ENCODE data around the gene GTF2A1L. TPM values are rescaled to one million over a fixed set of nuclear protein-coding genes. Genes with fewer than 3 reads are reported as not detected.
"Not testable (repeated sequence)": the region's sequence is repeated elsewhere in the genome, so short reads cannot be mapped to it uniquely, and the experiment has no call there.

Gene GTF2A1L
- total RNA-seq, 1 donor from 2014 or later, result 3.7 TPM

DNA sequence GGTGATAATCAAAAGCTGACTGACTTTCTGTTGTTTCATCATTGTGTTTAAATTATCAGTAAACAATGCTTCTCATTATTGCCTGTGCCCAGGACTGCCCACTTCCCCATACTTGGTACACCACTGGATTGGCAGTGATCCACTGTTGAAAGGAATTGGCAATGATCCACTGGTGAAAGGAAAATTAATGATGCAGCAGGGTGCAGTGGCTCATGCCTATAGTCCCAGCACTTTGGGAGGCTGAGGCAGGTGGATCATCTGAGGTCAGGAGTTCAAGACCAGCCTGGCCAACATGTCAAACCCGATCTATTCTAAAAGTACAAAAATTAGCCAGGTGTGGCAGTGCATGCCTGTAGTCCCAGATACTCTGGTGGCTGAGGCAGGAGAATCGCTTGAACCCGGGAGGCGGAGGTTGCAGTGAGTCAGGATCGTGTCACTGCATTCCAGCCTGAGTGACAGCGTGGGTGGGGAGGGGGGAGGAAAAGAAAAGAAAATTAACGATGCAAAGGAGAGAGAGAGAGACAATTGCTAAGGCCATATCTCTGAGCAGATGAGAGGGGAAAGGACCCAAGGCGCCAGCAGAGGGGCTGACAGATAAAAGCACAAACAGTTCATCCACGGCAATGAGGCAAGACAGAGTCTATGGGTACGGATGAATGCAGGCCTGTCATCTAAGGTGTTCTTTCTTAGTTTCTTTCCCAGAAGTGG lies 10.2 kb upstream of the GTF2A1L start:
- Histone ChIP-seq H3K27ac (no peak overlapping the region), H3K36me3 (no peaks in the 10 kb centered on the region), H3K4me3 (no peak overlapping the region), H4K20me1 (ENCODE audit: low read depth) (no peaks in the 10 kb centered on the region), H3K27me3 (no peaks in the 10 kb centered on the region), H3K9ac (no peak overlapping the region), H3K79me2 (ENCODE audit: low read depth) (no peaks in the 10 kb centered on the region), H3F3A (ENCODE audit: low read depth) (no peaks in the 10 kb centered on the region), H2AFZ (replicated peaks) (no peak overlapping the region), H3K4me1 (peaks cover 6% of the 10 kb centered on the region), H3K9me3 (ENCODE audit: low read depth) (no peaks in the 10 kb centered on the region), H3K4me2 (no peak overlapping the region)
- Mint-ChIP-seq H3K27ac (no peak overlapping the region), H3K4me1 (no peaks in the 10 kb centered on the region), H3K4me3 (no peak overlapping the region), H3K36me3 (peaks cover 5% of the 10 kb centered on the region), H3K9me3 (no peaks in the 10 kb centered on the region), H3K27me3 (ENCODE audit: insufficient read depth, low read depth) (peaks cover 2% of the 10 kb centered on the region)
- TF ChIP-seq, protein P1, sequence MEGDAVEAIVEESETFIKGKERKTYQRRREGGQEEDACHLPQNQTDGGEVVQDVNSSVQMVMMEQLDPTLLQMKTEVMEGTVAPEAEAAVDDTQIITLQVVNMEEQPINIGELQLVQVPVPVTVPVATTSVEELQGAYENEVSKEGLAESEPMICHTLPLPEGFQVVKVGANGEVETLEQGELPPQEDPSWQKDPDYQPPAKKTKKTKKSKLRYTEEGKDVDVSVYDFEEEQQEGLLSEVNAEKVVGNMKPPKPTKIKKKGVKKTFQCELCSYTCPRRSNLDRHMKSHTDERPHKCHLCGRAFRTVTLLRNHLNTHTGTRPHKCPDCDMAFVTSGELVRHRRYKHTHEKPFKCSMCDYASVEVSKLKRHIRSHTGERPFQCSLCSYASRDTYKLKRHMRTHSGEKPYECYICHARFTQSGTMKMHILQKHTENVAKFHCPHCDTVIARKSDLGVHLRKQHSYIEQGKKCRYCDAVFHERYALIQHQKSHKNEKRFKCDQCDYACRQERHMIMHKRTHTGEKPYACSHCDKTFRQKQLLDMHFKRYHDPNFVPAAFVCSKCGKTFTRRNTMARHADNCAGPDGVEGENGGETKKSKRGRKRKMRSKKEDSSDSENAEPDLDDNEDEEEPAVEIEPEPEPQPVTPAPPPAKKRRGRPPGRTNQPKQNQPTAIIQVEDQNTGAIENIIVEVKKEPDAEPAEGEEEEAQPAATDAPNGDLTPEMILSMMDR (IDR thresholded peaks at IDR 0.05), result no peak
- TF ChIP-seq EZH2 (IDR thresholded peaks at IDR 0.05) (no peak), EZH2phosphoT487 (IDR thresholded peaks at IDR 0.05) (no peak)
- no peak for DNase-seq (ENCODE audit: low spot score)

DNA sequence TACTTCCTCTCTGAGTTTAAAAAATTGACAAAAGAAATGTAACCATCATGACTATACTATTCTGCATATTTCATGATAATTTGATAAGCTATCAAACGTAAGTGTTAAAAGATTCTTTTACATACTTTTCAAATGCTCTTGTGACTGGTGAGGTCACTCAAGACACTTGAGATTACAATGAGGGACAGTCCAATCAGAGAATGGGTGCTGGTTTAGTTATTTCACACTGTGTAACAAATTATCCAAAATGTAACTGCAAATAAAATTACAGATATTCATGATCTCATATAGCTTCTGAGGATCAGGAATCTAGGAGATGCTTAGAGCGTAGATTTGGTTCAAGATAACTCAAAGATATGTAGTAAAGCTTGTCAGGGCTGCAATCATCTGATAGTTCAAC lies 4.4 kb upstream of the GTF2A1L start:
- Histone ChIP-seq H3K4me1 (peaks cover 6% of the 10 kb centered on the region), H3K9me3 (ENCODE audit: low read depth) (no peaks in the 10 kb centered on the region), H3K9ac (no peak overlapping the region), H4K20me1 (ENCODE audit: low read depth) (no peaks in the 10 kb centered on the region), H3K4me3 (no peak overlapping the region), H2AFZ (replicated peaks) (no peak overlapping the region), H3F3A (ENCODE audit: low read depth) (no peaks in the 10 kb centered on the region), H3K27me3 (no peaks in the 10 kb centered on the region), H3K36me3 (no peaks in the 10 kb centered on the region), H3K79me2 (ENCODE audit: low read depth) (no peaks in the 10 kb centered on the region), H3K27ac (no peak overlapping the region), H3K4me2 (no peak overlapping the region)
- Mint-ChIP-seq H3K36me3 (peaks cover 4% of the 10 kb centered on the region), H3K4me3 (no peak overlapping the region), H3K27ac (no peak overlapping the region), H3K9me3 (peaks cover 7% of the 10 kb centered on the region), H3K4me1 (no peaks in the 10 kb centered on the region), H3K27me3 (ENCODE audit: insufficient read depth, low read depth) (peaks cover 2% of the 10 kb centered on the region)
- TF ChIP-seq EZH2 (IDR thresholded peaks at IDR 0.05), result no peak
- no peak for DNase-seq (ENCODE audit: low spot score)

DNA sequence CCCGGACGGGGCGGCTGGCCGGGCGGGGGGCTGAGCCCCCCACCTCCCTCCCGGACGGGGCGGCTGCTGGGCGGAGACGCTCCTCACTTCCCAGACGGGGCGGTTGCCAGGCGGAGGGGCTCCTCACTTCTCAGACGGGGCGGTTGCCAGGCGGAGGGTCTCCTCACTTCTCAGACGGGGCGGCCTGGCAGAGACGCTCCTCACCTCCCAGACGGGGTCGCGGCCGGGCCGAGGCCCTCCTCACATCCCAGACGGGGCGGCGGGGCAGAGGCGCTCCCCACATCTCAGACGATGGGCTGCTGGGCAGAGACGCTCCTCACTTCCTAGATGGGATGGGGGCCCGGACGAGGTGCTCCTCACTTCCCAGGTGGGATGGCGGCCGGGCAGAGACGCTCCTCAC lies 3.1 kb upstream of the GTF2A1L start:
- not testable (repeated sequence) for H3K9me3 ChIP-seq (ENCODE audit: low read depth); H3K9me3 Mint-ChIP-seq; DNase-seq (ENCODE audit: low spot score); H4K20me1 ChIP-seq (ENCODE audit: low read depth); H3K27me3 ChIP-seq; H3K4me3 ChIP-seq; H3K79me2 ChIP-seq (ENCODE audit: low read depth); H3K4me2 ChIP-seq; H3K4me3 Mint-ChIP-seq; H2AFZ ChIP-seq (replicated peaks); H3K36me3 ChIP-seq; H3K4me1 ChIP-seq; H3F3A ChIP-seq (ENCODE audit: low read depth); H3K9ac ChIP-seq; H3K27me3 Mint-ChIP-seq (ENCODE audit: insufficient read depth, low read depth); H3K4me1 Mint-ChIP-seq; H3K36me3 Mint-ChIP-seq; H3K27ac ChIP-seq; H3K27ac Mint-ChIP-seq

DNA sequence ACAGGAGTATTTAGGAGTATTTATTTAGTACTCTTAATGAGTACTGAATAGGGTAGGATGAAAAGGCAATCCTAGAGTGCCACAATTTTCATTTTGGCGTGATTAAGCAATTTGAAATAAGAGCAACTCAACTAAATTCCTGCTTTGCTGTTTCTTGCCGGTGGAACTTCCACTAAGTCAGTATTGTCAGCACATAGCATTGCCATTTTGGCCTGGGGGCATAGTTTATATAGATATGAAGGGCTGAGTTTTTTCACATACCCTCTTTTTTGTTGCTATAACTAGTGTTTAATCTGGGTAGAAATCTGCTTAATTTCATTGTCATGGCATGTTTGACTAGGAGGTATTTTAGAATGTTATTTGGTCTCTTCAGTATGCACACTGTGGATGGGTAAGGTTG lies 1.9 kb downstream of the GTF2A1L start:
- no peaks in the 10 kb centered on the region for H3K27me3 Mint-ChIP-seq (ENCODE audit: insufficient read depth, low read depth)
- H3K4me1 Mint-ChIP-seq, result no peaks in the 10 kb centered on the region
- Histone ChIP-seq H3K9me3 (ENCODE audit: low read depth) (no peaks in the 10 kb centered on the region), H3K9ac (no peak overlapping the region), H2AFZ (replicated peaks) (no peak overlapping the region), H3F3A (ENCODE audit: low read depth) (no peaks in the 10 kb centered on the region), H3K4me1 (no peaks in the 10 kb centered on the region), H3K4me3 (no peak overlapping the region), H3K79me2 (ENCODE audit: low read depth) (no peaks in the 10 kb centered on the region), H3K27me3 (no peaks in the 10 kb centered on the region), H3K36me3 (no peaks in the 10 kb centered on the region), H3K27ac (no peak overlapping the region), H4K20me1 (ENCODE audit: low read depth) (no peaks in the 10 kb centered on the region), H3K4me2 (no peak overlapping the region)
- TF ChIP-seq, protein P1 (IDR thresholded peaks at IDR 0.05), result no peak
- TF ChIP-seq EZH2phosphoT487 (IDR thresholded peaks at IDR 0.05) (no peak), EZH2 (IDR thresholded peaks at IDR 0.05) (no peak)
- no peak overlapping the region for H3K4me3 Mint-ChIP-seq
- no peak for DNase-seq (ENCODE audit: low spot score)
- no peaks in the 10 kb centered on the region for H3K36me3 Mint-ChIP-seq
- no peak overlapping the region for H3K27ac Mint-ChIP-seq
- peaks cover 2% of the 10 kb centered on the region for H3K9me3 Mint-ChIP-seq
